Measurements from ENCODE around the gene ZFAND3.

The ZFAND3 gene

DNA sequence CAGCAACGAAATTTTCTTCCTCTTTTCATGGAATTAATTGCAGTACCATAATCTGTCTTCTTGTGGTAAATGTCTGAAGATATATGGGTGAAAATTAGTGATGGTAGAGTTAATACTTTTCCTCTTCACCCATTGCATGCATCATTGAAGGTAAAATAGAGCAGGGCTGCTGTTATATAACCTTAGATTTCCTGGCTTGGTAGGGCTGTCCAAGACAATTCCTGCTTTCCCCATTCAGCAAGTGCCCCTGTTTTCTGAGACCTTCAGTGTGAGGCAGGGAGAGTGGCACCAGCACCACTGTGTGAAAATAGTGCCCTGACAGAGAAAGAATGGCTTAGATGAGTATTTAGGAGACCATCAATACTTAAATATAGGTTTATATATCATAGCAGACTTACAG lies 202.0 kb downstream of the ZFAND3 start:
- H3K9ac ChIP-seq = no peak overlapping the region
- no peak for TF ChIP-seq Cebpa-rat (IDR thresholded peaks at IDR 0.05)
- peaks cover 0 to 14% (median 7%) of the 10 kb centered on the region in 11 experiments; a peak in 4 of 22 replicates for H3K36me3 ChIP-seq
- H3K9me3 ChIP-seq (replicated peaks in 1 of 11) = peaks cover 10 to 18% (median 13%) of the 10 kb centered on the region in 11 experiments
- H3K27ac ChIP-seq = no peak overlapping the region
- H3K4me2 ChIP-seq = no peak overlapping the region
- no peak overlapping the region for H3K4me3 ChIP-seq
- H3K27me3 ChIP-seq = no peaks in the 10 kb centered on the region
- H3K4me1 ChIP-seq = peaks cover 2 to 41% (median 6%) of the 10 kb centered on the region in 10 experiments; a peak in 17 of 20 replicates
- peaks cover 45 to 100% (median 87%) of the 10 kb centered on the region in 11 experiments for H4K20me1 ChIP-seq

DNA sequence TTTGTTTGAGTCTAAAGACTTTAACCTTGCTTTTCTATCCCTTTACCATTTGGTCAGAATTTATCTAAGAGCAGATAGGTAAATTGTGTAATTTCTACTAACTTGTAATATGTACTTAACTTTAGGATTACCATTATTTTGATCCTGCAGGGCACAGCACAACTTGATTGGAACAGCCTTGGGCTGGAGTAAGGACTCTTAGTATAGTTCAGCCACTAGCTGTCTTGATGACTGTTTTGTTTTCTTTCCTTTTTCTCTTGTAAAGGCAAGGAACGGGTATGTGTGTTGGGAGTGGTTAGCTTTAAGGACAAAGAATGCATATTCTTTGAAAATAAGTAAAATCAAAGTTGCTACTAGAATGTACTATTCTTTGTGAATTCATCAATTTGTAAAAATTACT lies 203.2 kb downstream of the ZFAND3 start:
- Histone ChIP-seq H3K27ac (no peak overlapping the region), H3K27me3 (no peaks in the 10 kb centered on the region), H3K9me3 (replicated peaks in 1 of 11) (peaks cover 10 to 18% (median 13%) of the 10 kb centered on the region in 11 experiments), H3K4me1 (peaks cover 13 to 41% (median 14%) of the 10 kb centered on the region in 10 experiments), H3K36me3 (peaks cover 0 to 14% (median 7%) of the 10 kb centered on the region in 11 experiments; a peak in 4 of 22 replicates), H3K9ac (no peak overlapping the region), H4K20me1 (peaks cover 43 to 100% (median 87%) of the 10 kb centered on the region in 11 experiments; a peak in 21 of 22 replicates), H3K4me3 (no peak overlapping the region), H3K4me2 (no peak overlapping the region)
- no peak for TF ChIP-seq Cebpa-rat (IDR thresholded peaks at IDR 0.05)

GRCh38 chr6:38024908-38025307 lies 205.4 kb downstream of the ZFAND3 start:
- Histone ChIP-seq H3K4me1 (peaks cover 17 to 55% (median 20%) of the 10 kb centered on the region in 10 experiments), H3K36me3 (peaks cover 0 to 19% (median 7%) of the 10 kb centered on the region in 11 experiments; a peak in 4 of 22 replicates), H3K4me3 (no peak overlapping the region), H3K27me3 (no peaks in the 10 kb centered on the region), H3K4me2 (no peak overlapping the region), H4K20me1 (peaks cover 42 to 100% (median 87%) of the 10 kb centered on the region in 11 experiments; a peak in 21 of 22 replicates), H3K27ac (no peak overlapping the region), H3K9ac (no peak overlapping the region), H3K9me3 (replicated peaks in 1 of 11) (peaks cover 10 to 18% (median 13%) of the 10 kb centered on the region in 11 experiments)
- TF ChIP-seq Cebpa-rat (IDR thresholded peaks at IDR 0.05) = no peak

- H3K27ac ChIP-seq = no peak overlapping the region
- no peak overlapping the region for H3K9ac ChIP-seq
- H3K9me3 ChIP-seq (replicated peaks in 1 of 11) = peaks cover 10 to 18% (median 13%) of the 10 kb centered on the region in 11 experiments
- H4K20me1 ChIP-seq = peaks cover 42 to 100% (median 84%) of the 10 kb centered on the region in 11 experiments; a peak in 21 of 22 replicates
- H3K27me3 ChIP-seq = no peaks in the 10 kb centered on the region
- peaks cover 0 to 19% (median 7%) of the 10 kb centered on the region in 11 experiments; a peak in 4 of 22 replicates for H3K36me3 ChIP-seq
- no peak overlapping the region for H3K4me2 ChIP-seq
- no peak for TF ChIP-seq Cebpa-rat (IDR thresholded peaks at IDR 0.05)
- H3K4me3 ChIP-seq = no peak overlapping the region
- H3K4me1 ChIP-seq = peaks cover 17 to 54% (median 20%) of the 10 kb centered on the region in 10 experiments
Measured at GRCh38 chr6:38025451-38025850, 205.9 kb downstream of the ZFAND3 start.

GRCh38 chr6:38027685-38028373 lies 208.3 kb downstream of the ZFAND3 start:
- Histone ChIP-seq H3K27ac (peak overlapping the region in 4 of 11 experiments; percentile 7 to 37 (median 21); a peak in 3 of 22 replicates), H3K9me3 (replicated peaks in 1 of 11) (peaks cover 10 to 18% (median 13%) of the 10 kb centered on the region in 11 experiments), H3K4me3 (no peak overlapping the region), H3K36me3 (peaks cover 0 to 19% (median 7%) of the 10 kb centered on the region in 11 experiments; a peak in 4 of 22 replicates), H3K4me1 (peaks cover 17 to 40% (median 20%) of the 10 kb centered on the region in 10 experiments), H3K27me3 (no peaks in the 10 kb centered on the region), H4K20me1 (peaks cover 35 to 100% (median 80%) of the 10 kb centered on the region in 11 experiments; a peak in 21 of 22 replicates), H3K9ac (0 out of 22 replicates have a peak overlapping the region, but pooled peaks of 1 of the 11 experiments have one; percentile 31), H3K4me2 (peak overlapping the region; percentile 49 to 83 (median 58))
- TF ChIP-seq Cebpa-rat (IDR thresholded peaks at IDR 0.05) = no peak

DNA sequence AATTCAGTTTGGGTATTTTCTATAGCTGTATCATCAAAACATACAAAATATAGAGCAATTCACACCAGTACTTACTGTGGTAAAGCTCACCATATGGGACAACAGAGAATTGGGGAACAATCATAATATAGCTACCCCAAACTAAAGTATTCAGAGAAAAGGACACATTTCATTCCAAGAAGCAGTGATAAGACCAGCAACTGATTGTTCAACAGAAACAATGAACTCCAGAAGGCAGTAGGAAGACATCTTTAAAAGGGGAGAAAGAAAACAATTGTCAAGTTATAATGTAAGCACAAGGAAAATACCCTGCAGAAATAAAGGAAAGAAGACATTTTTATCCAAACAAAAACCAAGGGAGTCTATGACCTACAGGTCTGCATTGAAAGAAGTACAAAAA lies 210.9 kb downstream of the ZFAND3 start:
- H3K9ac ChIP-seq = no peak overlapping the region
- H3K4me1 ChIP-seq = peaks cover 17 to 65% (median 22%) of the 10 kb centered on the region in 10 experiments
- peaks cover 0 to 6% (median 0%) of the 10 kb centered on the region in 11 experiments; a peak in 1 of 22 replicates for H3K9me3 ChIP-seq (replicated peaks in 1 of 11)
- H3K36me3 ChIP-seq = peaks cover 0 to 9% (median 0%) of the 10 kb centered on the region in 11 experiments; a peak in 1 of 22 replicates
- H3K27ac ChIP-seq = no peak overlapping the region
- no peak overlapping the region for H3K4me2 ChIP-seq
- H3K27me3 ChIP-seq = no peaks in the 10 kb centered on the region
- TF ChIP-seq Cebpa-rat (IDR thresholded peaks at IDR 0.05) = no peak
- peaks cover 41 to 100% (median 85%) of the 10 kb centered on the region in 11 experiments for H4K20me1 ChIP-seq
- H3K4me3 ChIP-seq = no peak overlapping the region

DNA sequence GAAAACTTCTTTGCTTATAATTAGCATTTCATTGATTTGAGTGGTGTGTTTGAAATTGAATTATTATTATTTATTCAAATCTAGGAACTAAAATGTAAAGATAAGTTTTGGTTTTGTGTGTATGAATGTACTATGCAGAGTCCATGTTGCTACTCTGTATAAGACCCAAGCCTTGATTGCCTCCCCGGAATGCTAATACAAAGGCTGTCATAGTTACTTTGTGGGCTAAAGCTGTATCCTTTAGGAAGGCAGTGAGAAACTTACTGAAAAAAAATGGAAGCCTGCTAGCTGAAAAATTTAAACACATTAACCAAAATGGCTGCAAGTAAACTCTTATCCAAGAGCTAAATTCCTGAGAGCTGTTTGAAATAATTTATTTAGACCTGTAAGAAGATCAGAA lies 213.3 kb downstream of the ZFAND3 start:
- Histone ChIP-seq H3K9me3 (replicated peaks in 1 of 11) (peaks cover 0 to 16% (median 9%) of the 10 kb centered on the region in 11 experiments; a peak in 10 of 22 replicates), H3K4me3 (no peak overlapping the region), H3K9ac (no peak overlapping the region), H3K27ac (no peak overlapping the region), H3K4me2 (no peak overlapping the region), H3K4me1 (peaks cover 3 to 52% (median 6%) of the 10 kb centered on the region in 10 experiments), H3K36me3 (peaks cover 0 to 13% (median 3%) of the 10 kb centered on the region in 11 experiments; a peak in 5 of 22 replicates), H4K20me1 (peaks cover 30 to 100% (median 75%) of the 10 kb centered on the region in 11 experiments; a peak in 21 of 22 replicates), H3K27me3 (no peaks in the 10 kb centered on the region)
- TF ChIP-seq Cebpa-rat (IDR thresholded peaks at IDR 0.05) = no peak

- Histone ChIP-seq H3K27me3 (no peaks in the 10 kb centered on the region), H4K20me1 (peaks cover 34 to 100% (median 75%) of the 10 kb centered on the region in 11 experiments; a peak in 21 of 22 replicates), H3K4me3 (no peak overlapping the region), H3K27ac (no peak overlapping the region), H3K9me3 (replicated peaks in 1 of 11) (peaks cover 0 to 16% (median 9%) of the 10 kb centered on the region in 11 experiments; a peak in 10 of 22 replicates), H3K36me3 (peaks cover 0 to 16% (median 3%) of the 10 kb centered on the region in 11 experiments; a peak in 6 of 22 replicates), H3K4me2 (no peak overlapping the region), H3K4me1 (peaks cover 0 to 49% (median under 1%) of the 10 kb centered on the region in 10 experiments; a peak in 6 of 20 replicates), H3K9ac (no peak overlapping the region)
- no peak for TF ChIP-seq Cebpa-rat (IDR thresholded peaks at IDR 0.05)
Measured at GRCh38 chr6:38033442-38033982, 214.0 kb downstream of the ZFAND3 start.
